Daoy (cell line): ENCODE results near the gene PRR7. TPM values are rescaled to one million over a fixed set of nuclear protein-coding genes. Genes with fewer than 3 reads are reported as not detected.
A peak's percentile ranks its signal among the peaks of the same experiment; 100 is the strongest.
"Not testable (repeated sequence)": the region's sequence is repeated elsewhere in the genome, so short reads cannot be mapped to it uniquely, and the experiment has no call there.

Experiments used
- DNase-seq: peaks from one replicate; pipeline ENCODE4 v3.0.0-alpha.2; 2015; ENCODE audit warnings: low read depth
- total RNA-seq: library from RNA; depleted of rRNA; stranded (reverse); fragments of >200 nt; shearing (Covaris generic); gene quantifications from 2 replicates; pipeline ENCODE4 v1.2.3, GENCODE V29; 2014; rRNA removed

PRR7 gene, protein sequence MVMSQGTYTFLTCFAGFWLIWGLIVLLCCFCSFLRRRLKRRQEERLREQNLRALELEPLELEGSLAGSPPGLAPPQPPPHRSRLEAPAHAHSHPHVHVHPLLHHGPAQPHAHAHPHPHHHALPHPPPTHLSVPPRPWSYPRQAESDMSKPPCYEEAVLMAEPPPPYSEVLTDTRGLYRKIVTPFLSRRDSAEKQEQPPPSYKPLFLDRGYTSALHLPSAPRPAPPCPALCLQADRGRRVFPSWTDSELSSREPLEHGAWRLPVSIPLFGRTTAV
- 15.7 and 21.4 TPM in 2 replicates for total RNA-seq

DNA sequence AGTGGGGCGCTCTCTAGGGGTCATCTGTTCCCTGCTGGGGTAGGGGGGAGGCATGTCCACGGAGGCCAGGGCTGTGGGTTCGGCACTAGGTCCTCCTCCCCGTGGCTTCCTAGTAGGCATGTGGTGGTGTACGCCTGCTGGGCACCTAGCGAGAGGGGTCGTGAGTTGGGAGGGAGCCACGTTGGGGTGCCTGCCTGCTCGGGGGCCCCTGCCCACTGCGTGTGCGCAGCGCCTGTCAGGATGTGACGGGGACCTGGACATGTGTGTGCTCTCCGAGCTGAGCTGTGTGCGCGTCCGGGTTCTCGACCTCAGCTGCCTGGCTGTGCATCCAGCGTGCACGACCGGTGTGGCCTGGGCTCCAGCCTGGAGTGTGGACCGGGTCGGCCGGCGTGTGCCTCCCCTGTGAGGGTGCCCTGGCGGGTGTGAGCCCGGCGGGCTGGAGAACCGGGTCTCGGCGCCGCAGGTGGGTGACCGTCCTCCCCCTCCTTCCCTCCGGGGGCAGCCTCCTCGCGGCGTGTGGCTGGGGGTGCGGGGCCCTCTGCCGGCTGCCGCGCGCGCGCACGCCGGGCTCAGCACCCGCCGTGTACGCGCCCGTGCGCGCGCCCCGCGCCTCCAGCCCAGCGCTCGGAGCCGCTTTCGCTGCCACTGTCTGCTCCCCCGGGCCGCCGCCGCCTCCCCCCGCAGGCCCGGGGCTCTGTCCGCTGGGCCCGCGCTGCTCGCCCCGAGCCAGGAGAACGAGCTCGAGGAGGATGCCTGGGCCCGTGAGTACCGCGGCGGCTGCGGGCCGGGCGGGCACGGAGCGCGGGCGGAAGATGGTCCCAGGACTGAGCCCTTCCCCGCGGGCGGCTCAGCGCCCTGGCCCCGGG, at the start of gene PRR7:
Gene PRR7 (plus strand): TSS at position 615 of the 866 bp plus-strand sequence. CDS start 8,254 bp downstream, outside the sequence.
- DNase-seq: peak; percentile 87

DNA sequence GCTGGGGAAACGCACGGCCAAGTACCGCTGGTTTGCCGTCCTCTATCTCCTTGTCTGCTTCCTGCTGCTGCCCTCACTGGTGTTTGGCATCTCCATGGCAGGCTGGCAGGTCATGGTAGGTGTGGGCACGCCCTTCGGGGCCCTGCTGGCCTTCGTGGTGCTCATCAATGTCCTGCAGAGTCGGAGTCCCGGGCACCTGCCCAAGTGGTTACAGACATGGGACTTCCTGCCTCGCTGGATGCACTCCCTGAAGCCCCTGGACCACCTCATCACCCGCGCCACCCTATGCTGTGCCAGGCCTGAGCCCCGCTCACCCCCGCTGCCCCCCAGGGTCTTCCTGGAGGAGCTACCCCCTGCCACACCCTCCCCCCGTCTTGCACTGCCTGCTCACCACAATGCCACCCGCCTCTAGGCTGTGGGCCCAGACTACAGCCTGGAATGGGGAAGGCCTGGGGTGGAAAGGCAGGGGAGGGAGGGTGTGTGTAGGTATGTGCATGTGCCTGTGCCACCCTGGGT, 48.7 kb upstream of the PRR7 start:
- DNase-seq: no peak

DNA sequence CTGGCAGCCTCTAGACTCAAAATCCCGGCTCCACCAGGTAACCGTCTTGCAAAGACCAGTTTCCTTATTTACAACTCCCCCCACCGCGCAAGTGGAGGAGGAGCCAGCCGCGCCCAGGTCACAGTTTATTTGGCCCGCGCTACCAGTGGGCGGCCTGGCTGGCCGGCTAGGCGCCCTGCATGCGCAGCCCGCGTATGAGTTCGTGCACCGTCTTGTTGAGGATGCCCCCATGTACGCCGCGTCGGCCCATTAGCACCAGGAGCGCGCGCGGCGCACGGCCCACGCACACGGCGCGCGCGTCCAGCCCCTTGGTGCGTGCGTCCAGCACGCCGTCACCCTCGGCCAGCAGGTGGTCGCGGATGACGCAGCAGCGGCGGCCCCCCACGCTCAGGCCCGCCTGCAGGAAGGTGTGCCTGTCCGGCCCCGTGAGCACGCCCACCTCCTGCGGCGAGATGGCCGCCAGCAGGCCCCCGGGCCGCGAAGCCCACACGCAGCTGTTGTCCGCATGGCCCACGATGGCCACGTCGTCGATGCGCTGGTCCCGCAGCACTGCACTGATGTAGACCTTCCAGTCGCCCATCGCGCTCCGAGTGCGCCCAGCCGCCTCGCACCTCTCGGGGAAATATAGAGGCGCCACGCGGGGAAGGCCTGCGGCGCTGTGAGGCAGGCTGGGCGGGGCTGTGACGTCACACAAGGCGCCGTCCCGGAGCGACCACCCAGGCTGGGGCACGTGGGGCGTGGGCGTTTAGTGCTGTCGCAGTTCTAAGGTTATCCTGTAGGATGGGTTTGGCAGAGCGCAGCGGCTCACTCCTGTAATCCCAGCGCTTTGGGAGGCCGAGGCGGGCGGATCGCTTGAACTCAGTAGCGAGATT, 46.4 kb upstream of the PRR7 start, which contains the start of gene PFN3:
Gene PFN3 (minus strand): TSS at position 665 of the 872 bp plus-strand sequence. CDS start 85 bp downstream, at position 580.
- DNase-seq: no peak

DNA sequence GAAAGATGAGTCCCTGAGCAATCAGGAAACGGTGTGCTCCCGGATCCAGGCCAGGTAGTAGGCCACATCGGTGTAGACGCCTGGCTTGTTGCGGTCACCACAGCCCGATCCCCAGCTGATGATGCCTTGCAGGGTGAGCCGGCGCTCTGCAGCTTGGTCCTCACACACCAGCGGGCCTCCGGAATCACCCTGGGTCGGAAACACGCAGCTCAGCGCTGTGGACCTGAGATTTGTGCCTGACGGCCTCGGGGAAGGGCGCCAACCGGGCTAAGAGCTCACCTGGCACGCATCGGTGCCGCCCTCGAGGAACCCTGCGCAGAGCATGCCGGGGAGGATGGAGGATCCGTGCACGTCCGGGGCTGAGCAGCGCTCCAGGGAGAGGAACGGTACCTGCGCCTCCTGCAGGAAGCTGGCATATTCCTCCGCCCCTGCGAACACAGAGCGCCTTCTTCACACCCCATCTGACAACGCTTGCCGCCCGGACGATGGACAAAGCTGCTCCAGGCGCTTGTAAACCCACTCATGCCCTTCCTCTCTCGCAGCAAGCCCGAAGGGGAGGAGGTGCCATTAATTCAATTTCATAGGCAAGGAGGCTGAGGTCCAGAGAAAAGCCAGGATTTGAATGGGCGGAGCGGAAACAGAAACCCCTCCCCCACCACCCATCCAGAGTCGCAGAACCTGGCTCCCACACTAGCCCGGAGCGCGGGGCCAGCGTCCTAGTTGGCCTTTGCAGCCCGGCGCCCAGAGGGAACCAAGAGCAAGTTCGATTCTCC, 44.2 kb upstream of the PRR7 start:
- DNase-seq: peak; percentile 85

DNA sequence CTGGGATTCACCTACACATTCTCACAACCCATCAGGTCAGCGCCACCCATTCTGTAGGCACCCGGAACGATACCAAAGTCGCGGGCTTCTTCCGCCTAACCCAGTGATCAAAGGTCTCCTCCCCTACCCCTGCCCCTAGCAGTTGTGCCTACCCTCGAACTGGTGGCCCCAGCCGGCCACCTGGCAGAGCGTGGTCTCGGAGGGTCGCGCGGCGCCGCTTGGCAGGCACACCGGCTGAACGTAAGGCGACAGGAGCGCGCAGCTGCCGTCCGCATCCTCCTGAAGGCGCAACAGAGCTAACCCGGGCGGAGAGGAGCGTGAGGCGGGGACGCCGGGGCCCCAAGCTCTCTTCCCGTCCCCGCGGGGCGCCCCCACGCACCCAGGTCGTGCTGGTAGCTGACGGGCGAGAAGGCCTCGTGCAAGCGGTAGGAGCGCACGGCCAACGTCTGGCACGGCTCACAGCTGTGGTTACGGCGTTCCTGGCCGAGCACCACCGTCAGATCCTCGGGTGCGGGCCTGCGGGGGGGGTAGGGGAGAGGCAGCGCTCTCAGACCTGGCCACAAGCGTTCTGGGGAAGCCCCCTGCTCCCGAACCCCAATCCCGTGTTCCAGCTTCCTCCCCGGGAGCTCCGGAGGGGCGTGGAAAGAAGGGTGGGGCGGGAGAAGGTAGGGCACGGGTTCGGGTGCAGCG, 43.4 kb upstream of the PRR7 start:
- peak; percentile 62 for DNase-seq

DNA sequence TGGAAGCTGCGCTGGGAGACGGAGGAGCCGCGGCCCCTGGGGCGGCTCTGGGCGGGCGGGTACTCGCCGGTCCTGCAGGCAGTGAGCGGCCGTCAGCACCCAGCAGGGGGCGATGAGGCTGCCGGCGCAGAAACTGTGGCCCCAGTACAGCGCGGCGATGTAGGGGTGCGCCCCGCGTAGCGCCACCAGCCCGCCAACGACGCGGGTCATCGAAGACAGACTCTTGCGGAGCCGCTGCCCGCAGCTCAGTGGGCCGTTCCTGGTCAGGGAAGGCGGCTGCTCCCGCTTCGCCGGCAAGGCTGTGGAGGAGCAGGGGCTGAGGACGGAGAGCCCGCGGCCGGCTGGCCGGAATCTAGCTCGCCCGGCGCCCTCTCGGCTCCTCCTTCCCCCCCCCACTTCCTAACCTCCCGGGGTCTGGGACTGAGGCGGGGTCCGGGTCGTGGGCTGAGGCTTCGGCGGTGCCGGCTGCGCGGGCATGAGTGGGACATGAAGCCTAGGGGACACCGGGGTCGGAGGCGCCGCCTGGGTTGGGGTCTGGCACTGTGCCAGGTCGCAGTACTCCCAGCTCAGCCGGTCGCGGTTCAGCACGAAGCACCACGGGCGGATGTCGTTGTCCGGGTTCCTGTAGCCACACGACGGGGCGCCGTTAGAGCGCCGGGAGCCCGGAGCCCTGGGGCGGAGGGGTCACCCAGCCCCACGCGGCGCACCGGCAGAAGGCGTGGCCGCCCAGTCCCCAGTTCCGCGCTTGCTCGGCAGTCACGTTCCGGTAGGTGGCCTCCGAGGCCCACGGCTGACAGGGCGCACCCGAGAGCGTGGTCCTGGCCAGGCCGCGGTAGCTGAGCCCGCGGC, 42.6 kb upstream of the PRR7 start:
- DNase-seq: peak; percentile 88

DNA sequence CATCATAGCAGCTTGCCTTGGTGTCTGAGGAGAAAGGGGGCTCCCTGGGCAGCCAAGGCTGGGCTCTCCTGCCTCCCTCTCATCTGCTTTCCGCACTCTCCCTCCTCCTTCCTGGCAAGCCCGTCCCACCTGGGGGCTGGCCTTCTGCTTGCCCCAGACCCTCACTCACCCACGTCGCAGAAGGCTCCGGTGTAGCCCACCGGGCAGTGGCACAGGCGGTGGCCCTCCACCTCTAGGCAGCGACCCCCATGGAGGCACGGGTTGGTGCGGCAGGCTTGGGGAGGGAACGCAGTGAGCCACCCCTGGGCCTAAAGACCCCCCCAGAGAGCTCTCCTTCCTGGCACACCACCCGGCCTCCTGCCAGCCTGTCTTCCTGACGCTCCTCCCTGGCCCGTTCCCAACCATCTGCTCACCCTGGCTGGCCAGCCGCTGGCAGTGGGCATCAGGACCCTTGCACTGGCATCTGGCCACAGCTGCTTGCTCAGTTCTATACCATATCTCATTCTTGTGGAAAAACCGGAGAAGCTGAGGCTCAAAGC, 41.9 kb upstream of the PRR7 start:
- DNase-seq: no peak

DNA sequence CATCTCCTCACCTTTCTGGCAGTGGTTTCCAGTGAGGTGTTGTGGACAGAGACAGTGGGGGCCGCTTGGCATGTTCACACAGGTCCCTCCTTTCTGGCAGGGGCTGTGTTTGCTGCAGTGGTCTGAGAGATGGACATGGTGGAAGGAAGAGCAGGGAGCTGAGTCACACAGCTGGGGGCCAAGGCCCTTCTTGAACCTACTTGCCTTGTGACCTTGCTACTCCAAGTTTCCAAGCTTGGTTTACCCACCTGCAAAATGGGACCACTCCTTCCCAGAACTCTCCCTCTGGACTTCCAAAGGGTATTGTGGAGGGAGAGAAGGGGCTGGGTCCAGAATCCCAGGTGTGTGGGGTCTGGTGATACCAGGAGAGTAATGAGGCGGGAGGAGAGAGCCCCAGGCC, 41.3 kb upstream of the PRR7 start:
- DNase-seq: no peak

DNA sequence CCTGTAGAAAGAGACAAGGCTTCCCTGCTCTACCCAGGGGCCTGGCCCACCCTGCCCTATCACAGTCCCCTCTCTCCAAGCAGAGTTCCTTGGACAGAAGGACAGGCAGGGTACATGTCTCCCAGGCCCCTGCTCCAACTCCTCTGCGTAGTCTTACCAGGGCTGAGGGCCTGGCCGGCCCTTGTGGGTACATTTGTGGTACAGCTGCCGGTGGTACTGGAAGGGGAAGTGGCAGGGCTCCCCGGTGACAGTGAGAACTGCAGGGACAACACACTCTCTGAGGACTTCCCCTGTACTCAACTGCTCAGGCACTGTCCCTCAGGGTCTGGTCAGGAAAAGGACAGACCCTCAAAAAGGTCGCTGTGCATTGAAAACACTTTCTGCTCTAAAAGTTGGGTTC, 40.8 kb upstream of the PRR7 start:
- DNase-seq: no peak

DNA sequence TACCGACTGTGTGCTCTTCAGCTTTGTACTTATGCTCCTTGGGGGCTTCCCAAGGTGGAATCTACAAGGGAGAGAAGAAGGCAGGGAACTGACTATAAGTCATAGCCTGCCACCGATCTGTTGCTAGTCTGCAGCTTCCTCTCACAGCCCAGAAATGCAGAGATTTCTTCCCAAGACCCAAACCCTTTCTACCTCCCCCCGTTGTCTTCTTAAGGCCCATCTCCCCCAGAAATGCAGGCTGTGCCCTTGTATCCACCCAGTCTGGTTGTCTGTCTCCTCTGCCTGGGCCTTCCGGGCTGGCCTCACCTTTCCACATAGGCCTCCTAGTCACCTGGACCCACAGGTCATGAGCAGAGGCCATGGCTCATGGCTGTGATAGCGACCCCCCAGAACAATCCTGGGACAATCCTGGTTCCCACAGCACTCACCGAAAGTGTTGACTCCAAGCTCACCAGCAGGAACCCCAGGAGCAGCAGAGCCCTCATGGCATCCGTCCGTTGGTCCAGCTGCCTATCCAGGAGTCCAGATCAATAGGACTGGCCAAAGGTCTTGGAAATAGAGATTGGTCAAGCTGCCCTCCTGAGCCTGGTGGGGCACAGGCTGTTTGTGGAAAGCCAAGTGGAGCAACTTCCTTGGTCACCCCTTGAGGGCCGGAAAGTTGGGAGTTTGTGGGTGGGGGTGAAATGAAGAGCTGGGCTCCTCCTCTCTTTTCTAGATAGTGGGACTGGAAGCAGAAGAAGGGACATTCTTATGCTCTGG, 37.4 kb upstream of the PRR7 start, which contains the start of gene F12:
Gene F12 (minus strand): TSS at position 522 of the 759 bp plus-strand sequence. CDS start 37 bp downstream, at position 485.
- DNase-seq: no peak

DNA sequence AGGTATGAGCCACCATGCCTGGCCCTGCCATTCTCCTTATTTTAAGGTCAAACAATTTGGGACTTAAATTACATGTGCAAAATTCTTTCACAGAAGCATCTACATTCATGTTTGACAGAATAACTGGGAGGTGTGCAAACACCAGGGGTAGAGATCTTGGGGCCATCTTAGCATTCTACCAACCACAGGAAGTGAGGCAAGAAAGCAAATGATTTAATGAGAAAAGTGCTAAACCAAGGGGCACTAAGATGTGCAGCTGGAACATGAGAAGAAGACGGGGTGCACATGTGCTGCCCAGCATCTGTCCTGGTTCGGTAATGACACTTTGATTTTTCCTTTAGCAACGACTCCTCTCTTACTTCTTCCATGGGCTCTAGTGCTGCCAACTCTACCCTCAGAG, 36.0 kb upstream of the PRR7 start:
- no peak for DNase-seq

DNA sequence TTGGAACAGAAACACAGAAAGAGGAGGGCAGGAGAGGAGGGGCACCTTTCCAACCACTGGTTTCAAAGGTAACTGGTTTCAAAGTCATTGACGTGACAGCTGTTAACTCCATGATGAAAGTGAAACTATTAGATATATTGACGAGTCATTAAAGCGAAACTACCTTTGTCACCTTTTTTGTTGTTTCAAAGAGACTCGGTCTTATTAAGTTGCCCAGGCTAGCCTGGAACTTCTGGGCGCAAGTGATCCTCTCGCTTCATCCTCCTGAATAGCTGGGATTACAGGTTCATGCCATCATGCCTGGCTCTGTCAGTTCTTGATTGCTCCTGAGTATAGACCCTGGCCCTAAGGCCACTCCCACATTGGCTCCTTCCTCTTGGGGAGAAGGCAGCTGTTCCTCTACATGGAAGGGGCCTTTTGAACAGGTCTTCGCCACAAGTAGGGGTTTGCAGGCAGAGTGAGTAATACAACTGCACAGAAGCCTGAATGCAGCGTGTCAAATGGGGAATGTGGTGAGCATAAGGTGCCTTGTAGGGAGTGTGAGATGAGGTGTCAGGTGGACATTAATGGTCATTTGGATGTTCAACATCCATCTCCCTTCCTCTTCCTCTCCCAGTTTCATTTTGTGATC, 33.9 kb upstream of the PRR7 start:
- no peak for DNase-seq

DNA sequence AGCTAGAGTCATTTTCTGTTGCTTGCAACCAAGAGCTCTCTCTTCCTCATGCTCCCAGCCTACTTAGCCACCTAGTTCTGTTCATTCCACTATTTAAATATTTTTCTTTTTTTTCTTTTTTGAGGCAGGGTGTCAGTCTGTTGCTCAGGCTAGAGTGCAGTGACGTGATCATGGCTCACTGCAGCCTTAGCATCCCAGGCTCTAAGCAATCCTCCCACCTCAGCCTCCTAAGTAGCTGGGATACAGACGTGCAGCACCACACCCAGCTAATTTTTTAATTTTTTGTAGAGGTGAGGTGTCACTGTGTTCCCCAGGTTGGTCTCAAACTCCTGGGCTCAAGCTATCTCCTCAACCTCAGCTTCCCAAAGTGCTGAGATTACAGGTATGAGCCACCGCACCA, 32.1 kb upstream of the PRR7 start:
- DNase-seq: no peak

DNA sequence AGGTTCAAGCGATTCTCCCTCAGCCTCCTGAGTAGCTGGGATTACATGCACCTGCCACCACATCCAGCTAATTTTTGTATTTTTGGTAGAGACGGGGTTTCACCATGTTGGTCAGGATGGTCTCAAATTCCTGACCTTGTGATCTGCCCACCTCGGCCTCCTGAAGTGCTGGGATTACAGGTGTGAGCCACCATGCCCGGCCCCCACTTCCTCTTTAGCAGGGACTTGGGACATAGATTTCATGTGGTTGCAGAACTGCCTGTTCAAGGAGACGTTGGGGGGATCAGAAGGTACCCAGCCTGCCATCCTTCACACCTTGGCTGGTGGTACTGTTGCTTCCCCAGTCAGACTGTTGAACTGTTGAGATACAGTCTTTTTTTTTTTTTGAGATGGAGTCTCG, 29.5 kb upstream of the PRR7 start:
- DNase-seq: not testable (repeated sequence)

DNA sequence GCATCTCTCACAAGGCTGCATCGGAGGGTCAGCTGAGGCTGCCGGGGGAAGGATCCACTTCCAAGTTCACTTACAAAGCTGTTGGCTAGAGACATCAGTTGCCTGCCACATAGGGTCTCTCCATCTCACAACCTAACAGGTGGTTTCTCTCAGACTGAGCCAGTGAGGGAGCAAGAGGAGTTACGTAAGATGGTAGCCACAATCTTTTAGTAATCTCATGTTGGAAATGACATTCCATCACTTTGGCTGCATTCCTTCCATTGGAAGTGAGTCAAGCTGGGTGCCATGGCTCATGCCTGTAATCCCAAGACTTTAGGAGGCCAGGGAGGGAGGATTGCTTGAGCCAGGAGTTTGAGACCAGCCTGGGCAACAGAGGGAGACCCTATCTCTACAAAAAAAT, 27.6 kb upstream of the PRR7 start:
- DNase-seq: no peak

DNA sequence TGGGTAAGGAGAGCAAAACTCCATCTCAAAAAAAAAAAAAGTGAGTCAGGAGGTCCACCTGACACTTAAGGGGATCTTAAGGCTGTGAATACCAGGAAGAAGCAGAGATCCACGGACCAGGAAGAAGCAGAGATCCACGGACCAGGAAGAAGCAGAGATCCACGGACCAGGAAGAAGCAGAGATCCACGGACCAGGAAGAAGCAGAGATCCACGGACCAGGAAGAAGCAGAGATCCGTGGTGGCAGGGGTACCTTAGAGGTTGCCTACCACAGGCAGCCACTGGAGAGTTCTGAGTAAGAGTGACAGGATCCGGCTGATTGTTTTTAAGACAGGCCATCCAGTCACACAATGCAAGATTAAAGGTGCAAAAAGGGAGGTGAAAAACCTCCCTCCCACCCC, 26.1 kb upstream of the PRR7 start:
- not testable (repeated sequence) for DNase-seq

DNA sequence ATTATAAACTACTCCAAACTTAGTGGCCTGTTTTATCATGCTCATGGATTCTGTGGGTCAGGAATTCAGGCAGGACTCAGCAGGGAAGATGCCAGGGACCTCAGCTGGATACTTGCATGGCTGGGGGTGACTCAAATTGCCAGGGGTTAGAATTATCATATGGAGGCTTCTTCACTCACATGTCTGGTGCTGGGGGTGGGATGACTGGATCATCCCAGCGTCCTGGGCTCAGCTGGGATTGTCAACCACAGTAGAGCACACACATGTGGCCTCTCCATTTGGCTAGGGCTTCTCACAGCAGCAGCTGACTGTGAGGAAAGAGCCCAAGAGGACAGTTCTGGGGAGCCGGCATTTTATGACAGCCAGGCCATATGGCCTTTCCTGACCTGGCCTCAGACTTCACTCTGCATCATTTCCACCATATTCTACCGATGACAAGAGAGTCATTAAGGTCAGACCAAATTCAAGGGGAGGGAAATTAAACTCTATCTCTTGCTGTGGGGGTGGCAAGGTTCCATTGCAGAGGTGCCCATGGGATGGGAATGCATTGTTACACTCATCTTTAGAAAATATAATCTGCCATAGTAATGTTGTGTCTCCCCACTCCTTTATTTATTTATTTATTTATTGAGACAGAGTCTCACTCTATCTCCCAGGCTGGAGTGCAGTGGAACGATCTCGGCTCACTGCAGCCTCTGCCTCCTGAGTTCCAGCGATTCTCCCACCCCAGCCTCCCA, 25.4 kb upstream of the PRR7 start:
- DNase-seq: no peak
